PC-9 (cell line): ENCODE data around the gene METTL26. TPM values are rescaled to one million over a fixed set of nuclear protein-coding genes. Genes with fewer than 3 reads are reported as not detected.

Source experiments
- BruUV-seq: library from RNA; stranded (reverse); fragments of 400-500 nt; replicated peaks from 2 replicates; lab custom pipeline; 2021; lab: Mats Ljungman, UMichigan
- CTCF ChIA-PET: fragments of 300-600 bp; sonication (Branson Sonifier 250); formaldehyde crosslinking; loops from one replicate; lab custom pipeline; 2022; ENCODE audit warnings: antibody characterized with exemption; lab: Charles Lee
- POLR2A ChIA-PET: fragments of 300-600 bp; sonication (Branson Sonifier 250); formaldehyde crosslinking; loops from one replicate; lab custom pipeline; 2022; ENCODE audit warnings: antibody characterized with exemption; ENCODE audit not compliant: unreplicated experiment; lab: Charles Lee
- DNase-seq, 2 experiments: peaks; one replicate each; pipeline versions ENCODE4 v3.0.0 to v3.0.0-alpha.2; 2015 to 2022; ENCODE audit warnings: mixed read lengths in 1 of 2
- H2AFZ ChIP-seq: fragments of 200-600 bp; sonication (generic); 2 replicates; pipeline ENCODE4 v1.8.1; 2017; ENCODE audit warnings: antibody characterized with exemption
- H3F3A ChIP-seq: fragments of 200-600 bp; sonication (generic); 2 replicates; pipeline ENCODE4 v1.8.1; 2017; ENCODE audit warnings: antibody characterized with exemption, mild to moderate bottlenecking, low read depth; ENCODE audit not compliant: insufficient read depth
- H3K27ac ChIP-seq: fragments of 200-600 bp; sonication (generic); 2 replicates; pipeline ENCODE4 v1.6.1; 2016; ENCODE audit warnings: mixed run types
- H3K27me3 ChIP-seq: fragments of 200-600 bp; sonication (generic); 2 replicates; pipeline ENCODE4 v1.6.1; 2016; ENCODE audit warnings: low read depth, mixed run types; ENCODE audit not compliant: insufficient read depth
- H3K36me3 ChIP-seq: fragments of 200-600 bp; sonication (generic); 2 replicates; pipeline ENCODE4 v1.6.1; 2016; ENCODE audit warnings: low read depth, mixed run types
- H3K4me1 ChIP-seq: fragments of 200-600 bp; sonication (generic); replicated peaks from 2 replicates; pipeline ENCODE4 v1.6.1; 2016; ENCODE audit warnings: mixed run types; ENCODE audit not compliant: insufficient read depth
- H3K4me2 ChIP-seq: fragments of 200-600 bp; sonication (generic); 2 replicates; pipeline ENCODE4 v1.6.1; 2017; ENCODE audit warnings: mixed run types
- H3K4me3 ChIP-seq: fragments of 200-600 bp; sonication (generic); 2 replicates; pipeline ENCODE4 v1.6.1; 2016; ENCODE audit warnings: mixed run types
- H3K79me2 ChIP-seq: fragments of 200-600 bp; sonication (generic); 2 replicates; pipeline ENCODE4 v1.6.1; 2017; ENCODE audit warnings: low read depth, mixed run types
- H3K9me2 ChIP-seq: fragments of 200-600 bp; sonication (generic); 2 replicates; pipeline ENCODE4 v1.8.1; 2017; ENCODE audit warnings: mild to moderate bottlenecking; ENCODE audit not compliant: insufficient read depth
- H3K9me3 ChIP-seq: fragments of 200-600 bp; sonication (generic); 2 replicates; pipeline ENCODE4 v1.8.1; 2016; ENCODE audit warnings: low read depth; ENCODE audit not compliant: insufficient read depth
- H4K20me1 ChIP-seq: fragments of 200-600 bp; sonication (generic); 2 replicates; pipeline ENCODE4 v1.8.1; 2017; ENCODE audit not compliant: insufficient read depth
- EZH2 ChIP-seq: fragments of 200-600 bp; sonication (generic); IDR thresholded peaks from 2 replicates; pipeline ENCODE4 v1.8.0; 2017; ENCODE audit warnings: antibody characterized with exemption, low read depth
- intact Hi-C: fragments of 100-400 bp; cut with micrococcal nuclease; formaldehyde crosslinking; loops from one replicate; pipeline ENCODE4 v1.10.0; 2022; ENCODE audit not compliant: unreplicated experiment
- total RNA-seq: library from RNA; stranded (reverse); gene quantifications from 2 replicates; pipeline ENCODE4 v1.2.3, GENCODE V29; 2021
- TF ChIP-seq, protein P1 (sequence below): fragments of 200-600 bp; sonication (generic); conservative IDR thresholded peaks from 2 replicates; pipeline ENCODE4 v1.6.1; 2017; ENCODE audit warnings: mixed run types, antibody characterized with exemption, mild to moderate bottlenecking, moderate library complexity

The METTL26 gene
- total RNA-seq, 1 experiment from 2014 or later, result 144 TPM

GRCh38 chr16:658679-659571 is 22.8 kb upstream of the METTL26 start:
- Histone ChIP-seq H3K27ac (no peak overlapping the region), H3K4me2 (no peak overlapping the region), H3K27me3 (no peaks in the 10 kb centered on the region), H3F3A (peaks cover 7% of the 10 kb centered on the region), H4K20me1 (0 out of 2 replicates have a peak, but pooled peaks cover 4% of the 10 kb centered on the region), H3K36me3 (no peaks in the 10 kb centered on the region), H3K9me3 (no peaks in the 10 kb centered on the region), H3K9me2 (no peaks in the 10 kb centered on the region), H3K4me1 (peaks cover 7% of the 10 kb centered on the region; the same call in 1 of the 2 replicates), H3K4me3 (no peak overlapping the region), H2AFZ (no peak overlapping the region), H3K79me2 (no peaks in the 10 kb centered on the region)
- POLR2A ChIA-PET, result no interaction called here
- intact Hi-C loops, result no loop called here
- DNase-seq, result no peak
- TF ChIP-seq, protein P1, sequence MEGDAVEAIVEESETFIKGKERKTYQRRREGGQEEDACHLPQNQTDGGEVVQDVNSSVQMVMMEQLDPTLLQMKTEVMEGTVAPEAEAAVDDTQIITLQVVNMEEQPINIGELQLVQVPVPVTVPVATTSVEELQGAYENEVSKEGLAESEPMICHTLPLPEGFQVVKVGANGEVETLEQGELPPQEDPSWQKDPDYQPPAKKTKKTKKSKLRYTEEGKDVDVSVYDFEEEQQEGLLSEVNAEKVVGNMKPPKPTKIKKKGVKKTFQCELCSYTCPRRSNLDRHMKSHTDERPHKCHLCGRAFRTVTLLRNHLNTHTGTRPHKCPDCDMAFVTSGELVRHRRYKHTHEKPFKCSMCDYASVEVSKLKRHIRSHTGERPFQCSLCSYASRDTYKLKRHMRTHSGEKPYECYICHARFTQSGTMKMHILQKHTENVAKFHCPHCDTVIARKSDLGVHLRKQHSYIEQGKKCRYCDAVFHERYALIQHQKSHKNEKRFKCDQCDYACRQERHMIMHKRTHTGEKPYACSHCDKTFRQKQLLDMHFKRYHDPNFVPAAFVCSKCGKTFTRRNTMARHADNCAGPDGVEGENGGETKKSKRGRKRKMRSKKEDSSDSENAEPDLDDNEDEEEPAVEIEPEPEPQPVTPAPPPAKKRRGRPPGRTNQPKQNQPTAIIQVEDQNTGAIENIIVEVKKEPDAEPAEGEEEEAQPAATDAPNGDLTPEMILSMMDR, result no peak
- no peak for TF ChIP-seq EZH2
- no TSS peak for BruUV-seq
- CTCF ChIA-PET, result interaction anchor here (0.5 kb wide), 2 partner anchors 46 to 306 kb away, joined by 3 read pairs; partner anchors contain the start of gene AXIN1

- H3K9me2 ChIP-seq, result no peaks in the 10 kb centered on the region
- H3K27me3 ChIP-seq, result no peaks in the 10 kb centered on the region
- peaks cover 7% of the 10 kb centered on the region for H3F3A ChIP-seq
- no peak overlapping the region for H2AFZ ChIP-seq
- no peaks in the 10 kb centered on the region for H3K9me3 ChIP-seq
- H3K36me3 ChIP-seq, result no peaks in the 10 kb centered on the region
- no peak overlapping the region for H3K4me2 ChIP-seq
- BruUV-seq, result no TSS peak
- H3K27ac ChIP-seq, result no peak overlapping the region
- TF ChIP-seq EZH2, result no peak
- TF ChIP-seq, protein P1, result no peak
- peaks cover 7% of the 10 kb centered on the region; the same call in 1 of the 2 replicates for H3K4me1 ChIP-seq
- ChIA-PET CTCF (no interaction called here), POLR2A (interaction anchor here (0.6 kb wide), 1 partner anchor 428 kb away, joined by 4 read pairs; no protein-coding TSS in a partner anchor)
- no peak overlapping the region for H3K4me3 ChIP-seq
- intact Hi-C loops, result no loop called here
- H3K79me2 ChIP-seq, result no peaks in the 10 kb centered on the region
- no peak for DNase-seq
- 0 out of 2 replicates have a peak, but pooled peaks cover 4% of the 10 kb centered on the region for H4K20me1 ChIP-seq
Observed at GRCh38 chr16:657487-657886, 21.4 kb upstream of the METTL26 start.

DNA sequence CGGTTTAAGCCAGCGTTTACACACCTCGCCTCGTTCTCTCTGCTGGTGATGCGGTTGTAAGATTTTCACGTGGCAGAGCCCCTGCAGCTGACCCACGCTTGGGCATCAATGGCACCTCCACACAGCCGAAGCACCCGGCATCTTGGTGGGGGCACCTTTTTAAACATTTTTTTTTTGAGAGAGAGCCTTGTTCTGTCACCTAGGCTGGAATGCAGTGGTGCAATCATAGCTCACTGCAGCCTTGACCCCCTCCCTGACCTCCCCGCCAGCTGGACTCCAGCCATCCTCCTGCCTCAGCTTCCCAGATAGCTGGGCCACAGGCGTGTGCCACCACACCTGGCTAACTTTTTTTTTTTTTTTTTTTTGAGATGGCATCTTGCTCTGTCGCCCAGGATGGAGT is 17.9 kb upstream of the METTL26 start:
- ChIA-PET POLR2A (interaction anchor here (0.7 kb wide), 1 partner anchor 13 kb away, joined by 7 read pairs; no protein-coding TSS in a partner anchor), CTCF (no interaction called here)
- TF ChIP-seq, protein P1, result no peak
- TF ChIP-seq EZH2, result no peak

More for the DNA sequence above, 17.9 kb upstream of the METTL26 start:
- no peaks in the 10 kb centered on the region for H3K36me3 ChIP-seq
- H3K27ac ChIP-seq, result no peak overlapping the region
- no peaks in the 10 kb centered on the region for H3K9me2 ChIP-seq
- no peaks in the 10 kb centered on the region for H3F3A ChIP-seq
- H3K4me3 ChIP-seq, result no peak overlapping the region
- DNase-seq, result no peak
- intact Hi-C loops, result no loop called here
- no peaks in the 10 kb centered on the region for H3K9me3 ChIP-seq
- no TSS peak for BruUV-seq
- H3K4me1 ChIP-seq, result peaks cover 11% of the 10 kb centered on the region
- peaks cover 11% of the 10 kb centered on the region for H3K79me2 ChIP-seq
- H4K20me1 ChIP-seq, result no peaks in the 10 kb centered on the region
- no peaks in the 10 kb centered on the region for H3K27me3 ChIP-seq
- no peak overlapping the region for H3K4me2 ChIP-seq
- no peak overlapping the region for H2AFZ ChIP-seq
